SU-DHL-6 (cell line): ENCODE data around the gene PPIF.

Source experiments
- H2AFZ ChIP-seq: fragments of 200-600 bp; sonication (generic); 2 replicates; pipeline ENCODE4 v1.6.1; 2014; ENCODE audit warnings: low read depth, mild to moderate bottlenecking, moderate library complexity, mixed read lengths, antibody characterized with exemption, low read length; ENCODE audit not compliant: severe bottlenecking
- H3F3A ChIP-seq: fragments of 200-600 bp; shearing (Covaris generic); 2 replicates; pipeline ENCODE4 v1.6.0; 2016; ENCODE audit warnings: antibody characterized with exemption, mild to moderate bottlenecking; ENCODE audit not compliant: insufficient read depth
- H3K27ac ChIP-seq: fragments of 200-600 bp; sonication (generic); 2 replicates; pipeline ENCODE4 v1.5.1; 2016; ENCODE audit warnings: low read depth, mild to moderate bottlenecking, low read length, moderate library complexity, mixed read lengths
- H3K27me3 ChIP-seq: fragments of 200-600 bp; sonication (generic), shearing (Covaris generic); 2 replicates; pipeline ENCODE4 v1.6.0; 2014; ENCODE audit warnings: mild to moderate bottlenecking, low read length
- H3K36me3 ChIP-seq: fragments of 200-600 bp; sonication (generic); 2 replicates; pipeline ENCODE4 v1.6.1; 2014; ENCODE audit warnings: mild to moderate bottlenecking, low read length, mixed read lengths
- H3K4me2 ChIP-seq: fragments of 300-600, 200-600 bp; shearing (Covaris generic), sonication (generic); 2 replicates; pipeline ENCODE4 v1.6.0; 2014; ENCODE audit warnings: low read length, low read depth, mild to moderate bottlenecking; ENCODE audit not compliant: poor library complexity, severe bottlenecking
- H3K4me3 ChIP-seq: fragments of 200-600 bp; sonication (generic); 2 replicates; pipeline ENCODE4 v1.5.1; 2014; ENCODE audit warnings: antibody characterized with exemption, low read length, mild to moderate bottlenecking, mixed read lengths; ENCODE audit not compliant: insufficient read depth, poor library complexity, severe bottlenecking
- H3K79me2 ChIP-seq: fragments of 200-600 bp; sonication (generic); 2 replicates; pipeline ENCODE4 v1.6.1; 2014; ENCODE audit warnings: mild to moderate bottlenecking, low read length, moderate library complexity; ENCODE audit not compliant: insufficient read depth
- H3K9ac ChIP-seq: fragments of 200-600 bp; sonication (generic); 2 replicates; pipeline ENCODE4 v1.7.0; 2014; ENCODE audit warnings: mild to moderate bottlenecking, low read length
- H3K9me2 ChIP-seq: fragments of 200-600 bp; sonication (generic); replicated peaks from 2 replicates; pipeline ENCODE4 v1.6.1; 2014; ENCODE audit warnings: low read length; ENCODE audit not compliant: insufficient read depth
- H3K9me3 ChIP-seq: fragments of 200-600 bp; sonication (generic); 2 replicates; pipeline ENCODE4 v1.6.1; 2014; ENCODE audit warnings: low read length, mixed read lengths; ENCODE audit not compliant: insufficient read depth
- H4K20me1 ChIP-seq: fragments of 200-600 bp; sonication (generic); 2 replicates; pipeline ENCODE4 v1.6.1; 2014; ENCODE audit warnings: low read depth, mild to moderate bottlenecking, antibody characterized with exemption, low read length, moderate library complexity, mixed read lengths
- CTCF ChIP-seq: fragments of 200-600 bp; sonication (generic); IDR thresholded peaks from one replicate; pipeline ENCODE4 v1.5.1; 2017; ENCODE audit warnings: antibody characterized with exemption, mild to moderate bottlenecking, low read length, moderate library complexity; ENCODE audit not compliant: insufficient read depth, poor library complexity, severe bottlenecking
- EZH2phosphoT487 ChIP-seq: fragments of 200-600 bp; sonication (generic), shearing (Covaris generic); conservative IDR thresholded peaks from 2 replicates; pipeline ENCODE4 v1.6.1; 2018; ENCODE audit warnings: mild to moderate bottlenecking, antibody characterized with exemption, low read length, moderate library complexity, mixed read lengths

The PPIF gene

GRCh38 chr10:79327090-79327457 is 20.2 kb upstream of the PPIF start:
- no peaks in the 10 kb centered on the region for H3K27me3 ChIP-seq
- no peaks in the 10 kb centered on the region for H4K20me1 ChIP-seq
- no peak overlapping the region for H3K27ac ChIP-seq
- H3K79me2 ChIP-seq: no peaks in the 10 kb centered on the region
- H3F3A ChIP-seq: no peaks in the 10 kb centered on the region
- no peaks in the 10 kb centered on the region for H3K36me3 ChIP-seq
- H3K9me2 ChIP-seq: no peaks in the 10 kb centered on the region
- no peak for TF ChIP-seq EZH2phosphoT487
- TF ChIP-seq CTCF: no peak
- no peak overlapping the region for H3K9ac ChIP-seq
- no peaks in the 10 kb centered on the region for H3K9me3 ChIP-seq
- H3K4me2 ChIP-seq: no peak overlapping the region
- H3K4me3 ChIP-seq: no peak overlapping the region
- no peak overlapping the region for H2AFZ ChIP-seq

- no peaks in the 10 kb centered on the region for H3K79me2 ChIP-seq
- no peak overlapping the region for H3K4me2 ChIP-seq
Observed at GRCh38 chr10:79328147-79328701, 19.0 kb upstream of the PPIF start.

DNA sequence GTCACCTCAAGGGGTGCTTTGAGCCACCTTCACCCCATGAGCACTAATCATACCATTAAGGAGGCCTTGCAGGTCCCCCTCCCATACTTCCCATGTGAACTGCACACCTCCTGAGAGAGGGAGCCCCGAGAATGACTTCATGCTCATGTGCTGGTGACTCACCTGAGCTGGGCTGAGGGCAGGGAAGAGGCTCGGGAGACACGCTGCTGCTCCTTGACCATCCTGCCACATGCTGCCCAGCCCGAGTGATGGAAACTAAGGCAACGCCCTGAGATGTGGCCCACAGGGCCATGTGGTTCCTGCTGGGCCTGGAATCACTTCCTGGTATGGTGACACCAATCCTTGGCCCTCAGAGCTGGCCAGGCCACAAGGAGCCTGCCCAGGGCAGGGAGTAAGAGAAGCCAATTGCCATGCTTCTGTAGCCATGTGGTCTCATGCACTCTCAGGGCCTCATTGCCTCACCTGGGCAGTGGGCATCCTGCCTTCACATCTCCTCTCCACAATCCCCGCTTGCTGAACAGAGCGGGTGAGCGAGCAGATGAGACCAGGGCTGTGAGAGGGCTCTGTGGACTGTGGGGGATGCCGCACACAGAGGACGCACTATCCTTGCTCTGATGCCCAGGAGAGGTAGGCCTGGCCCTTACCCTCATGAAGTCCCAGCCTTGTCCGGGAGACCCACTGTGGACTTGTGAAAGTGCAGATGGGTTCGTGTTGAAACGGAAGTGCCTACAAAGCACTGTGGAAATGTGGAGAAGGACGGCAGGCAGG is 18.3 kb upstream of the PPIF start:
- Histone ChIP-seq H3K9me2 (no peaks in the 10 kb centered on the region), H3F3A (no peaks in the 10 kb centered on the region), H3K4me2 (no peak overlapping the region), H2AFZ (no peak overlapping the region), H3K27me3 (no peaks in the 10 kb centered on the region), H4K20me1 (no peaks in the 10 kb centered on the region), H3K79me2 (no peaks in the 10 kb centered on the region), H3K27ac (no peak overlapping the region), H3K4me3 (no peak overlapping the region), H3K36me3 (no peaks in the 10 kb centered on the region), H3K9ac (no peak overlapping the region), H3K9me3 (no peaks in the 10 kb centered on the region)
- no peak for TF ChIP-seq CTCF
- TF ChIP-seq EZH2phosphoT487: no peak

More at GRCh38 chr10:79328147-79328701, 19.0 kb upstream of the PPIF start:
- Histone ChIP-seq H3F3A (no peaks in the 10 kb centered on the region), H3K9me2 (no peaks in the 10 kb centered on the region), H3K36me3 (no peaks in the 10 kb centered on the region), H3K27me3 (no peaks in the 10 kb centered on the region), H3K4me3 (no peak overlapping the region), H2AFZ (no peak overlapping the region), H3K9me3 (no peaks in the 10 kb centered on the region), H3K9ac (no peak overlapping the region), H3K27ac (no peak overlapping the region), H4K20me1 (no peaks in the 10 kb centered on the region)
- no peak for TF ChIP-seq EZH2phosphoT487
- TF ChIP-seq CTCF: no peak
